Sciatic nerve (tissue), 2 donors: Measurements from ENCODE around the gene PDE5A. TPM values are rescaled to one million over a fixed set of nuclear protein-coding genes. Genes with fewer than 3 reads are reported as not detected.

Experiments
- ATAC-seq: fragments of 200-7000 bp; cut with Tn5 transposase; one replicate; pipeline ENCODE4 v1.9.1; 2020; ENCODE audit warnings: mild to moderate bottlenecking, moderate library complexity
- DNase-seq: peaks from one replicate; pipeline ENCODE4 v3.0.0-alpha.2; 2020; ENCODE audit warnings: low spot score
- intact Hi-C: fragments of 100-400 bp; cut with DNase I; formaldehyde crosslinking; loops from one replicate; pipeline ENCODE4 v1.14.2; 2022
- total RNA-seq: library from RNA; stranded (reverse); fragmentation: NEBNext Ultra II Directional; extraction: Animal tissue kit (Norgen Biotek cat#: 25700); gene quantifications from one replicate; pipeline ENCODE4 v1.2.1, GENCODE V29; 2021
- donor health status: DM: no; HTN: no; CAD: no.
- donor health status: DM: no; HTN: no; CAD: no.

PDE5A gene
- total RNA-seq, 1 donor from 2014 or later, result 55.8 TPM

- ATAC-seq (no peak), DNase-seq (no peak)
- intact Hi-C loops, result no loop called here
Measured at GRCh38 chr4:119529788-119530187, 98.8 kb downstream of the PDE5A start.

GRCh38 chr4:119526786-119527550 lies 101.6 kb downstream of the PDE5A start:
- ATAC-seq, result no peak
- DNase-seq, result no peak
- intact Hi-C loops, result no loop called here

DNA sequence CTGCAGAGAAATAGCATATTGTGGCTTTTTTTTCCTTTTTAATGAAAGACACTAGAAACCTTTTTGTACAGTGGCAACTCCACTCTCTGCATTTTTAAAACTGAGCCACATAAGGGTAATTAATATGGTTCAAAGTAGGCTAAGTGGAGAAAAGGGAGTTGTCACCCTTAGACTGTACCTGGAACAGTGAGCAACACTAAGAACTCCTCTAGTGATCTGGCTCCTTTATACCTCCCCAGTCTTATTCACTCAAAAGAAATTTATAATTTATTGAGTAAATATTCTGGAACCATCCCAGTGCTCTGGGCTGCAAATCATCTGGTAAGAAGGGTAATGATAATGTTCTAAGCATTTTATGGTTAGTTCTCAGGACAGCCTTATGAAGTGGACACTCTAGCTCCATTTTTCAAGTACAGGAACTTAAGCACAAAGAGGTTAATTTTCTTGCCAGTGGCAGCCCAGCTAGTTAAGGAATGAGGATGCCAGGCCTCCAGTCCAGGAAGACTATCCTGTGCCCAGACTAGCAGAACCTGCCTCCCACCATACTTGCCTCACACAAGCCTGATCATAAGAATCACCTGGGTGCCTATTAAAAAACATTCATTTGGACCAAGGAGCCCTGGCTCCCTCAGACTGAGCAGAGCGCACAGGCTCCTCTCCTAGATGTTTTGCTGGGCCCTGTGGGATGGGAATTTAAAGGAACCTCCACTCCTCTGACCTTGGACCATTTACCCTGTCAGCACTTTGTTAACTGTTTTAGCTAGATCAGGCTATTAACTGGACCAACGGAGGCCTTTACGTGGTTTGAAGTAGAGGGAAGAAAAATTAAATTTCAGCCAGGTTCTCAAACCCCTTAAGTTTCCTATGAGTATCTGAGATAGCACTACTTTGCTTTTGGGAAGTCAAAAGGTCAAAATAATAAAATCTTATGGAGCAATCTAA lies 102.6 kb downstream of the PDE5A start:
- ATAC-seq, result no peak
- intact Hi-C loops, result no loop called here

GRCh38 chr4:119525005-119525749 lies 103.4 kb downstream of the PDE5A start:
- intact Hi-C loops, result no loop called here

More for the DNA sequence above, 102.6 kb downstream of the PDE5A start:
- DNase-seq, result no peak

DNA sequence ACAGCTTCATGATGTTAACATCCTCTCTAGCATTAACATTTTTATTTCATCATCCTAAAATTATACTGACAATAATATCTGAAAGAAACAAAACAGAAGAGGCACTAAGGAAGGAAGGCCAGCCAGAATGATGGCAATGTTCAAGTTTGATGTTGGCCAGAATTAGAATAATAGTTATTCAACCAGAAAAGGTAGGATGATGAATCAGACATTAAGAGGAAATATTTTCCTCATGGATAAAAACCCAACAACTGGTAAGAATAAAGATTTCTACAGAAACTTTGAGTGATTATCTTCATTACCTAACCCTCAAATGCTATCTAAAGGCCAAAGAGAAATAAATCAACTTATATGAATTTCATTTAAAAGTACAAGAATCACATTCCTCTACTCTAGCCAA lies 105.2 kb downstream of the PDE5A start:
- intact Hi-C loops, result no loop called here
- DNase-seq, result no peak
- no peak for ATAC-seq

More at GRCh38 chr4:119525005-119525749, 103.4 kb downstream of the PDE5A start:
- ATAC-seq (no peak), DNase-seq (no peak)

- intact Hi-C loops, result no loop called here
- DNase-seq (no peak), ATAC-seq (no peak)
Measured at GRCh38 chr4:119521268-119521667, 107.3 kb downstream of the PDE5A start.

DNA sequence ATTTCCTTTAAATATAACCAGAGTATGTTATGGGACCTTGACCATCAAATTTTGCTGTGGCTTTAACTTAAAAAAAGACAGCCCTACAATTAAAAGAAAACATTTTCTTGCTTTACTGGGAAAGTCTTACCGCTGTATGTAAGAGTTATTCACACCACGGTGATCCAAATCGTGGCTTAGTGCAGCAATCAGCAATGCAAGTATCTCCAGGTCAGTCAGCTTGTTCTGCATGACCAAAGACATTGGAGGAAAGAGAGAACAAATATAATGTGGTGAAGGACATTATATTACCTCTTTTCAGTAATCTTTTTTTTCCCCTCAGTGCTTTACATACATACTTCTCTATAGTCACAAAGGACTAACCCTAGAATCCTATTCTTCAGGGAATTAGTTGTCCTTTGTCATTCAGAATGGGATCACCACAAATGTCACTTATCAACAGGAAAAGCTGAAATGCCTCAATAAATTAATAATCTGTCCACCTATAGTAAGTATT lies 109.6 kb downstream of the PDE5A start:
- DNase-seq (no peak), ATAC-seq (no peak)
- intact Hi-C loops, result no loop called here

GRCh38 chr4:119518230-119518892 lies 110.2 kb downstream of the PDE5A start:
- DNase-seq, result no peak
- intact Hi-C loops, result no loop called here
- ATAC-seq, result peak; percentile 33

DNA sequence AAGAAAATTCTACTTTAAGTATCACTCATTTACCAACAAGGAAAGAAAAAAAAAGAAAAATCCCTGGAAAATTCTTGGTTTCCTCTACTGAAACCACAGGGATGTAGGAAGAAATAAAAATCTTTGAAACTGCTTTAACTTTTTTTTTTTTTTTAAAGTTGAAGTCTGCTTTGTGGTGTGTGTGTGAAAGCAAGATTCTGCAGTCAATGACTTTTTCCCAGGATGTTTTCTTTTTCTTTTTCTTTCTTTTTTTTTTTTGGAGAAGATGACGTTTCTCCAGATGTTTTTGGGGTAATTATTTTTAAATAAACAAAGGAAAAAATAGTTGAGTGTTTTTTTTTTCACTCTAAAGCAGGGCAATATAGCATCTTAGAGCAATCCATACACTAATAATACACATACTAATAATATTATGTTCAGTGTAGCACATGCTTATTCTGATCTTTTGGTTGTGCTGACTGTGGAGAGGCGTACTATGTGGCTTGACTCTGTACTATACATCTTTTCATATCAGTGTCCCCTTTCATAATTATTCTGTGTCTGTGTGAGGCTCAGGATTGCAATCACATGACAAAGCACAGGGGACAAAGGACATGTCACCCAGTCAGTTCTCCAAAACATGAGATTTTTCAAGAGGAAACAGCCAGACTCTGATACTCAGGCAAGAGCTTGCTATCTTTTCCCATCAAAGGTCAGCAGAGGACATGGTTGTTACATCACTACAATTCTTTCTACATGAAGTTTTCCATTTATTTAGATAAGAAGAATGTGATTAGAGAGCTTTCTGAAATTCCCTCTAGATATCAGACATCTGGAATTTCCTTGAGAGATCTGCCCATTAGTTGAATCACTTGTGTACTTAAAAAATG lies 111.0 kb downstream of the PDE5A start:
- ATAC-seq, result peak; percentile 77
- DNase-seq, result no peak

GRCh38 chr4:119512398-119512797 lies 116.2 kb downstream of the PDE5A start:
- no peak for ATAC-seq
- intact Hi-C loops, result no loop called here
- no peak for DNase-seq

More for the DNA sequence above, 111.0 kb downstream of the PDE5A start:
- intact Hi-C loops, result no loop called here

DNA sequence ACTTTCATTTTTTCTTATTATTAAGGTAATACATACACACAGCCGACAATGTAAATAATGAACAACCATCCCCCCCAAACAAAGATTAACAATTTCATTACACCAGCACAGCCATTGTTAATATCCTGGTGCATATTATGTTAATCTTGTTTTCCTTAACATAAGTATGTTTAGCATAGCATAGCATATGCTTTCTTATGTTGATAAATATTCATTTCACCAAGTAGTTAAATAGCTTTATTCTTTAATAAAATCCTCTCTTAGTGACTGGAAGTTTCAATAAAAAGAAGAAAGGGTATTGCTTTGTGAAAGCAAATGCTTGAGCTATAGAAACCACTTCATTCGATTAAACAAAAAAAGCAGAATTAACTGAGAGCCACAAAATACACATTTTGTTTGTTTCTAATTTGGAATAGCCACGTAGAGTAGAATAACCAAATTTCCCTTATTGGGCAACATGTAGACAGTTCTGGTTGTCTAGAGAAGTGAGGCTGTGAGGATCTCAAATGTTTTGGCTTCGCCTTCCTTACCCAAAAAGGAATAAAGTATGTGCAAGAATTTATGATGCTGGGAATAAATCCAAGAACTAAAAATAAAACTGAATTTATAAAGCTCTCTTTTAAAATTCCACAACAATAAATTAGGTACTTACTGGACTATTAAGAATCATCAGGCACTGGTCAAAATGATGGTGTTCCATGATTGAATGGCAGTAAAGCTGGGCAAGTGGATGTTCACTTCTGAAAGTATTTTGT lies 118.0 kb downstream of the PDE5A start:
- intact Hi-C loops, result no loop called here
- peak; percentile 52 for ATAC-seq
- DNase-seq, result no peak

DNA sequence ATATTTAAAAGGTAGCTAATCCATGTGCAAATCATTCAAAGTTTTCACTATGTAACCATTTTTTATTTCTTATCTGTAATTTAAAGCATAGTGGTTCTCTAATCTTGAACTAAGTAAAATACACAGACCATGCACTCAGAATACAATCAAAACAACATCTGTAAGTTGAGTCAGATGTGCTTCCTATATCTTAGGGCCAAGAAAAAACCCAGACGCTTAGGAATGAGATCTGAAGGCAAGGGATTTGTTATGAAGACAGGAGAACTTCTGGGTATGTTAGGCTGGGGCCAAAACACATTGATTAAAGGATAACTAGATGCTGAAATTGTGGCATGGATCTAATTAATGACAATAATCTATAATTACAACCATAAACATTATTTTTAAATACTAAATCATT lies 120.3 kb downstream of the PDE5A start:
- no peak for DNase-seq
- intact Hi-C loops, result no loop called here
- no peak for ATAC-seq

DNA sequence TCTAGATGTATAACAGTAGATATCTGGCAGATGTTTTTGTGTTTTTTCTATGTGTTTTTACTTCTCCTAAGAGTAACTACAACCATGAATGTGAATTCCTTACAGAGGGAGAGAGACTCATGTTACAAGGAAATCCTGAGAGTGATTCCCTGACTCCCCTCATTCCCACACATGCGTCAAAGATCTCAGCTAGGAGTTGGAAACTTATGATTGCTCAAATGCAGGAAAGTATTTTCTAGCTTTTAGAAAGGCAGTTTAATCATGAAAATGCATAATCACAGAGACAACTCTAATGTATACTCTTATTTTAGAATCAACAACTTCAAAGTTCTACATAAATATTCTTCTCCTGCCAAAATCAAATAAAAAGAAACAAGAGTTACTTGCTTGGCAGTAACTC lies 121.8 kb downstream of the PDE5A start:
- intact Hi-C loops, result no loop called here
- no peak for DNase-seq

GRCh38 chr4:119504616-119505015 lies 124.0 kb downstream of the PDE5A start:
- no peak for DNase-seq
- no peak for ATAC-seq
- intact Hi-C loops, result no loop called here

More for the DNA sequence above, 121.8 kb downstream of the PDE5A start:
- ATAC-seq, result no peak

GRCh38 chr4:119501740-119502139 lies 126.9 kb downstream of the PDE5A start:
- intact Hi-C loops, result no loop called here
- ATAC-seq (no peak), DNase-seq (no peak)

GRCh38 chr4:119498527-119498926 lies 130.1 kb downstream of the PDE5A start:
- DNase-seq (peak; percentile 55), ATAC-seq (peak; percentile 87)
- intact Hi-C loops, result no loop called here

GRCh38 chr4:119493886-119494285 lies 134.7 kb downstream of the PDE5A start:
- ATAC-seq, result no peak
- no peak for DNase-seq
- intact Hi-C loops, result no loop called here
